Spleen (tissue), 11 donors: ENCODE results near the gene CARD10. TPM values are rescaled to one million over a fixed set of nuclear protein-coding genes. Genes with fewer than 3 reads are reported as not detected.

Experiments
- DNase-seq: peaks from one replicate; pipeline ENCODE4 v3.0.0-alpha.2; 2020
- H3K27ac ChIP-seq, 8 donors: fragments of 200-600 bp; sonication (generic) in 7 of 8; 1 replicate in 4 of 8; 2 replicates in 4 of 8; pipeline versions ENCODE4 v1.5.0 to v1.8.0; 2016 to 2021; ENCODE audit warnings: inconsistent platforms in 4 of 8, mild to moderate bottlenecking in 4 of 8, moderate library complexity in 1 of 8
- H3K27me3 ChIP-seq, 7 donors: fragments of 200-600 bp; sonication (generic) in 6 of 7; replicated peaks in 1 of 7; 1 replicate in 4 of 7; 2 replicates in 3 of 7; pipeline versions ENCODE4 v1.5.0 to v1.8.0; 2016 to 2021; ENCODE audit warnings: inconsistent platforms in 3 of 7, mild to moderate bottlenecking in 1 of 7
- H3K36me3 ChIP-seq, 6 donors: fragments of 200-600 bp; sonication (generic) in 5 of 6; 1 replicate in 4 of 6; 2 replicates in 2 of 6; pipeline versions ENCODE4 v1.5.0 to v1.8.0; 2016 to 2021; ENCODE audit warnings: inconsistent platforms in 2 of 6
- H3K4me1 ChIP-seq, 6 donors: fragments of 200-600 bp; sonication (generic) in 5 of 6; 1 replicate in 3 of 6; 2 replicates in 3 of 6; pipeline versions ENCODE4 v1.5.0 to v1.8.0; 2016 to 2021; ENCODE audit warnings: inconsistent platforms in 3 of 6
- H3K4me3 ChIP-seq, 8 donors: fragments of 200-600 bp; sonication (generic) in 7 of 8; 1 replicate in 4 of 8; 2 replicates in 4 of 8; pipeline versions ENCODE4 v1.5.0 to v1.8.0; 2016 to 2021; ENCODE audit warnings: inconsistent platforms in 4 of 8, mild to moderate bottlenecking in 4 of 8, moderate library complexity in 2 of 8
- H3K9me3 ChIP-seq, 8 donors: fragments of 200-600 bp; sonication (generic) in 7 of 8; 1 replicate in 4 of 8; 2 replicates in 4 of 8; pipeline versions ENCODE4 v1.5.0 to v1.8.0; 2016 to 2021; ENCODE audit warnings: inconsistent platforms in 4 of 8
- POLR2A ChIP-seq, 3 donors: fragments of 450-650 bp; IDR thresholded peaks; one replicate each; pipeline ENCODE4 v1.5.1; 2017; ENCODE audit warnings: antibody characterized with exemption in 3 of 3, mild to moderate bottlenecking in 1 of 3
- POLR2AphosphoS5 ChIP-seq, 3 donors: sonication (generic); formaldehyde crosslinking; IDR thresholded peaks; one replicate each; pipeline ENCODE4 v1.5.1; 2017; ENCODE audit warnings: antibody characterized with exemption in 3 of 3
- WGBS, 5 donors: extraction: QIAGEN DNeasy Blood & Tissue Kit in 3 of 5; methylation state at CpG; one replicate each; pipeline versions ENCODE4 v1.1.5 to v1.1.7; 2013 to 2018; 5-methylcytosine and 5-hydroxymethylcytosine counted together
- intact Hi-C: fragments of 100-400 bp; cut with DNase I; formaldehyde crosslinking; loops from one replicate; pipeline ENCODE4 v1.15.0; 2023; ENCODE audit warnings: low total_unique reads
- polyA plus RNA-seq, 3 donors: library from polyadenylated mRNA; stranded (reverse); fragments of 200-250 nt; gene quantifications; one replicate each; pipeline ENCODE4 v1.2.1, GENCODE V29; 2013
- total RNA-seq, 7 donors: library from RNA; depleted of rRNA in 3 of 7; stranded (reverse); fragments of >200 nt in 3 of 7; fragmentation: NEBNext Ultra II Directional in 4 of 7; extraction: Animal tissue kit (Norgen Biotek cat#: 25700) in 4 of 7; gene quantifications; one replicate each; pipeline versions ENCODE4 v1.1.0 to v1.2.1, GENCODE V29; 2016 to 2021
- TF ChIP-seq, protein P1 (sequence below), 11 experiments: fragments of 200-600 bp in 7 of 11; fragments of 450-650 bp in 4 of 11; sonication (generic) in 4 of 11; IDR thresholded peaks in 8 of 11; conservative IDR thresholded peaks in 3 of 11; 1 replicate in 7 of 11; 2 replicates in 4 of 11; pipeline versions ENCODE4 v1.4.0 to v1.8.0; 2016 to 2021; ENCODE audit warnings: antibody characterized with exemption in 11 of 11, inconsistent platforms in 4 of 11, mild to moderate bottlenecking in 1 of 11
- donor health status: healthy with polysubstance abuse.
- donor health status: DM: no; HTN: no; CAD: no; lungs with moderate emphysema.
- donor health status: DM: no; HTN: no; CAD: no.
- donor health status: Bipolar disorder and iron deficiency.
- donor health status: healthy.
- donor health status: DM: no; HTN: no; CAD: no.
- donor health status: DM: yes; HTN: yes; CAD: no.

Gene CARD10
- total and polyA plus RNA-seq, 10 donors: 2.5 to 12.5 (median 9.5) TPM

- peaks cover 0 to 100% (median 78%) of the 10 kb centered on the region in 6 donors for H3K36me3 ChIP-seq
- no peak overlapping the region for H3K27ac ChIP-seq
These were observed 42.6 kb downstream of the CARD10 start for GRCh38 chr22:37476389-37477329.

DNA sequence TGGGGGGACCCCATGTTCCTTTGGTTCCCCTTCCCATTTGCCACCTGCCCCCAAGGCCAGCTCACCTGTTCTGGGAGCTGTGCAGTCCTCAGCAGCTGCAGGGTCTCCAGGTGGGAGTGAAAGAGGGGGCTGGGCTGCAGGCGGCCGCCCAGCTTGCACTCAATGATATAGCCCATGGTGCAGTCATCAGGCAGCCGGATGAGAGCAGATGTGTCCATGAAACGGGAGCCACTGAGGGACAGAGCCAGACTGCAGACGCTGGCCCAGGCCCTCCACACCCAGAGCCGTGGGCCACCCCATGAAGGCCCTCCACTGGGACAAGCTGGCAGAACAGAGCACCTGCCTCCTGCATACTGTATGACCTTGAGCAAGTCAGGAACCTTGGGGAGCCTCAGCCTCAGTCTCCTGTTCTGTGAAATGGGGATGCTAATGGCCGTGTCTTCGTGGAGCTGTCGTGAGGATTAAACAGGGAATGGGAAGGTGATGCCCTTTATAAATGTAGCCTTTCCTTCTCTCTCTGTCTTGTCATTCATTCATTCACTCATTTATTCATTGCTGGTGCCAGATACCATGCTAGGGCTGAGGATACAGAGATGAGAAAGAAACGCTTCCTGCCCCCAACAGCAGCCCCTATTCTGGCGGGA is 44.6 kb downstream of the CARD10 start:
- Histone ChIP-seq H3K27me3 (no peaks in the 10 kb centered on the region), H3K4me1 (peaks cover 0 to 8% (median 0%) of the 10 kb centered on the region in 6 donors), H3K27ac (no peak overlapping the region), H3K36me3 (peaks cover 0 to 100% (median 82%) of the 10 kb centered on the region in 6 donors), H3K4me3 (no peak overlapping the region), H3K9me3 (no peaks in the 10 kb centered on the region)
- TF ChIP-seq POLR2AphosphoS5 (IDR thresholded peaks at IDR 0.05) (peak in 2 of 3 donors; percentile 13 to 58), POLR2A (IDR thresholded peaks at IDR 0.05) (no peak)
- TF ChIP-seq, protein P1, sequence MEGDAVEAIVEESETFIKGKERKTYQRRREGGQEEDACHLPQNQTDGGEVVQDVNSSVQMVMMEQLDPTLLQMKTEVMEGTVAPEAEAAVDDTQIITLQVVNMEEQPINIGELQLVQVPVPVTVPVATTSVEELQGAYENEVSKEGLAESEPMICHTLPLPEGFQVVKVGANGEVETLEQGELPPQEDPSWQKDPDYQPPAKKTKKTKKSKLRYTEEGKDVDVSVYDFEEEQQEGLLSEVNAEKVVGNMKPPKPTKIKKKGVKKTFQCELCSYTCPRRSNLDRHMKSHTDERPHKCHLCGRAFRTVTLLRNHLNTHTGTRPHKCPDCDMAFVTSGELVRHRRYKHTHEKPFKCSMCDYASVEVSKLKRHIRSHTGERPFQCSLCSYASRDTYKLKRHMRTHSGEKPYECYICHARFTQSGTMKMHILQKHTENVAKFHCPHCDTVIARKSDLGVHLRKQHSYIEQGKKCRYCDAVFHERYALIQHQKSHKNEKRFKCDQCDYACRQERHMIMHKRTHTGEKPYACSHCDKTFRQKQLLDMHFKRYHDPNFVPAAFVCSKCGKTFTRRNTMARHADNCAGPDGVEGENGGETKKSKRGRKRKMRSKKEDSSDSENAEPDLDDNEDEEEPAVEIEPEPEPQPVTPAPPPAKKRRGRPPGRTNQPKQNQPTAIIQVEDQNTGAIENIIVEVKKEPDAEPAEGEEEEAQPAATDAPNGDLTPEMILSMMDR (IDR thresholded peaks at IDR 0.05 in 8 of 11, conservative IDR thresholded peaks at IDR 0.05 in 3 of 11): no peak
- intact Hi-C loops: no loop called here
- WGBS, 5 donors: 87 to 92% (median 89%) methylated on average over 7 to 11 of the region's 11 CpGs
- no peak for DNase-seq

More at GRCh38 chr22:37476389-37477329, 42.6 kb downstream of the CARD10 start:
- intact Hi-C loops: no loop called here
- H3K9me3 ChIP-seq: no peaks in the 10 kb centered on the region
- peaks cover 0 to 18% (median 5%) of the 10 kb centered on the region in 6 donors for H3K4me1 ChIP-seq
- DNase-seq: no peak
- no peaks in the 10 kb centered on the region for H3K27me3 ChIP-seq
- WGBS, 5 donors: 76 to 82% (median 77%) methylated on average over 12 to 14 of the region's 14 CpGs
- TF ChIP-seq, protein P1 (IDR thresholded peaks at IDR 0.05 in 8 of 11, conservative IDR thresholded peaks at IDR 0.05 in 3 of 11): no peak
- TF ChIP-seq POLR2A (IDR thresholded peaks at IDR 0.05) (no peak), POLR2AphosphoS5 (IDR thresholded peaks at IDR 0.05) (no peak)
- H3K4me3 ChIP-seq: no peak overlapping the region

- 72 to 95% (median 87%) methylated on average over 8 of the region's 8 CpGs for WGBS, 5 donors
- Histone ChIP-seq H3K4me1 (peaks cover 0 to 8% (median 0%) of the 10 kb centered on the region in 6 donors), H3K36me3 (peaks cover 0 to 100% (median 77%) of the 10 kb centered on the region in 6 donors), H3K4me3 (no peak overlapping the region), H3K9me3 (no peaks in the 10 kb centered on the region), H3K27ac (no peak overlapping the region), H3K27me3 (no peaks in the 10 kb centered on the region)
- TF ChIP-seq, protein P1 (IDR thresholded peaks at IDR 0.05 in 8 of 11, conservative IDR thresholded peaks at IDR 0.05 in 3 of 11): no peak
- no peak for TF ChIP-seq POLR2A (IDR thresholded peaks at IDR 0.05)
- TF ChIP-seq POLR2AphosphoS5 (IDR thresholded peaks at IDR 0.05): no peak
- peak; percentile 63 for DNase-seq
- intact Hi-C loops: no loop called here
These were observed 45.7 kb downstream of the CARD10 start for GRCh38 chr22:37473437-37473946.
